Left hindlimb (tissue), 1 donor: ENCODE measurements around the gene ST6GALNAC3.
A peak's percentile ranks its signal among the peaks of the same experiment; 100 is the strongest.
"Not testable (repeated sequence)": the region's sequence is repeated elsewhere in the genome, so short reads cannot be mapped to it uniquely, and the experiment has no call there.

ENCODE experiments used
- DNase-seq: peaks from one replicate; pipeline ENCODE4 v3.0.0-alpha.2; 2018

ST6GALNAC3 gene

GRCh38 chr1:76292418-76293184 is 218.1 kb downstream of the ST6GALNAC3 start:
- no peak for DNase-seq

DNA sequence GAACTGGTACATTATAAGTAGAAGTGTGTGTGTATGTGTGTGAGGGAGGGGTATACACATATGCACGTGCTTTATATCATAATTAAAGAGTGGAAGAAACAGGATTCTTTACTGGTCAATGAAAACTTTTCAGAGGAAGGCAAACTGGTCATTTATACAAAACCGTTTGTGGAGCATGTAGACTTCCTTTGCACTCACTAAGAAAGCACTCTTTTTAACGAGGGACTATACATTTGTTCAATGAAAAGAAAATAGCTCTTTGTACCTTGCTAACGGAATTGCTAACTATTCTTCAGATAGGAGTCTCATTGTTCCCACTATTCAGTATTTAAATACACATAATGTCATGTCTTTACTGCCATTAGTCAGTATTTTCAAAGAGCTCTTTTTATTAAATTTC is 219.3 kb downstream of the ST6GALNAC3 start:
- no peak for DNase-seq

DNA sequence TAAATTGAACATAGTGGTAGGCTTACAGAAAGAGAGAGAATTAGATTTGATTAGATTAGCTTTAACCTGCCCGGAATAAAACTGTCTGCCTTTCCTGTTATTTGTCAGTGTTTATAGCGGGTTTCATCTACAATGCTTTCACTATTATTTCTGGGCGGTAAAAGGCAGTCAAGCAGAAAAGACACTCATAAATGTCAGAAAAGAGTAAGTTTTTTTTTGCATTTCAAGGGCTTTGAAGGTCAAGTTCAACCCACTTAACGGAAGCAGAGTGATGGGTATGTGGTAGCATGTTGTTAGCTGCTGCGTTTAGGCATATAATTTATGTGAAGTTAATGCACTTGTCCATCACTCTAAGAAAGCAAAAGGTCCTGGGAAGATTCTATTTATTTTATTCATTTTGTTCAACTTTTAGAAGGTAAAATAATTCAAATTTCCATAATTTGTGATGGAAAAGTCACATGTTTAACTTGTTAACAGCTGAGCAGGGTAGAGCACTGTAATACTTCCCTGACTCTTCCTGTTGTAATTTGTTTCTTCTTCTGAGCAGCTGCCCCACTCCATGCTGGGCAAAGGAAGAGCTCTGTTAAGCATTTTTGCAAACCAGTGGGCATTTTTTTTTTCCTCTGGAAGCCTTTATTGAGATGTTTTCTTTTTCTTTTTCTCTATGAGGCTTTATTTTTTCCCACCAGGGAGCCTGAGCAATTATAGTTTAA is 220.1 kb downstream of the ST6GALNAC3 start:
- DNase-seq, result no peak

DNA sequence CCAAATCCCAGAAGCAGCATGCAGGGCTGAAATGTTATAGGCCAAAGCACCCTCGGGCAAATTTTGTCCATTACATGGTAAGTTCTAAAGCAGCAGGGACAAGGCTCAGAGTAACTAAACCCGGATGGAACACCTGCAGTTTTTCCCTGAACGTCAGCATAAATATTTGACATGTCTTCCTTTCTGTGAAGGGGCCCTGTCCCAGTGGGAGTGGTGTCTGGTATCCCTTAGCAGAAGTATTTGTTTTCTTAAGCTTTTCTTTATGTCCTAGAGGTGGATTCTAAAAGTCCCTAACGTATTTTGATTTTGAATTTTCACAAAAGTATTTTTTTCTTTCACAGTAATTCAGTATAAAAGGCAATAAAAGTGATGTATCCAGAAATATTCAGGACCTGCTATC is 223.9 kb downstream of the ST6GALNAC3 start:
- DNase-seq, result no peak

DNA sequence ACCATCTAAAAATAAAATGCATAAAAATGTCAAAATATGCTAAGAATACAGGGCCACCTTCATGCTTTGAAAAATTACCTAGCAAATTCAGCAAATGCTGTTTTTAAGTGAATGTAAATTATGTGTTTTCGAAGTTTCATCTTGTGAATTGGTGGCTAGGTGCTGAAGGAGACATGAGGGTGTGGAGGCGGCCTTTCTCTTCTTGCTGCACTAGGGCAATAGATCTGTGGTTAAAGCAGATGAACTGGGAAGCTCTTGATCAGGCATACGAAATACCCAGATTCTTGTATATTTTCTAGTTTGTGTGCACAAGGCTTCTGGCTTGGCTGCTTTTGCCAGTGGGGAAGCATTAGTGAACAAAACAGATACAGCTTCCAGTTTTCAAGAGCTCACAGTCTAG is 224.5 kb downstream of the ST6GALNAC3 start:
- no peak for DNase-seq

DNA sequence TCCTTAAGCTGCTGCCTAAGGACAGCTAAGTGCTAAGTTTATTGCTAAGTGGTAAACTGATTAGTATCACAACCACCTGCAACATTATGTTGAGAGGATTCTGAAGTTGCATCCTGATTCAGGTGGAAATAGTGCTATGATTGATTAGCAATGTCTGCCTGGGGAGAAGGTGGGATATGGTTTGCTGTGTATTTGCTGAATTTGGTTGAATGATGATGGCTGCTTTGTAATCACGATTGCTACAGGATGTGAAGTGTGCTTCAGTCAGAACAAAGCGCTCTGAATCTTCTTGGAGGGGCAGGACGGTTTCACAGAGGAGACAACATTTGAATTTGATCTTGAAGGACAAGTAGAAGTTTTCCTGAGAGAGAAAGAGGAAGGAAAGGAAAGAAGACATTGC is 226.0 kb downstream of the ST6GALNAC3 start:
- no peak for DNase-seq

DNA sequence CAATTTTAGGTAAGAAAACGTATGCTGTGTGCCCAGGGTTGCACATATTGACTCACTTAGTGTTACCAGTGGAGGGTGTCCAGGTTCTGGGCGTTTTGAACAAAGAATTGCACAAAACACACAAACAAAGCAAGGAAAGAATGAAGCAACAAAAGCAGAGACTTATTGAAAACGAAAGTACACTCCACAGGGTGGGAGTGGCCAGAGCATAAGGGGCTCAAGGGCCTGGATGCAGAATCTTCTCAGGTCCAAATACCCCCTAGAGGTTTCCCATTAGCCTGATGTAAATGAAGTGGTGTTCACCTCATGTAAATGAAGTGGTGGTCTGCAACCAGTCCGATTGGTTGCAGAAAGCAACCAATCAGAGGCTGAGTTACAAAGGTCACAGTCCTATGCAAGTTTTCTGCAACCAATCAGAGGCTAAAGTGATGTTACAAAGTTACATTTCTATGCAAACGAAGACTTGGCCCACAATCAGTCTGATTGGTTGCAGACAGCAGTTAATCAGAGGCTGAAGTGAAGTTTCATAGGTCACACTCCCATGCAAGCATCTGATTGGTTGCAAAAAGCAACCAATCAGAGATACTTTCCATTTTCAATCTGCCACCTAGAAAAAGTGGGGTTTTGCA is 228.3 kb downstream of the ST6GALNAC3 start:
- no peak for DNase-seq

GRCh38 chr1:76303340-76303717 is 228.8 kb downstream of the ST6GALNAC3 start:
- DNase-seq, result no peak

- DNase-seq, result no peak
Measured at GRCh38 chr1:76313304-76313703, 238.8 kb downstream of the ST6GALNAC3 start.

GRCh38 chr1:76314730-76315129 is 240.2 kb downstream of the ST6GALNAC3 start:
- no peak for DNase-seq

- no peak for DNase-seq
Measured at GRCh38 chr1:76317299-76317900, 242.9 kb downstream of the ST6GALNAC3 start.

GRCh38 chr1:76330991-76331603 is 256.6 kb downstream of the ST6GALNAC3 start:
- DNase-seq, result no peak

DNA sequence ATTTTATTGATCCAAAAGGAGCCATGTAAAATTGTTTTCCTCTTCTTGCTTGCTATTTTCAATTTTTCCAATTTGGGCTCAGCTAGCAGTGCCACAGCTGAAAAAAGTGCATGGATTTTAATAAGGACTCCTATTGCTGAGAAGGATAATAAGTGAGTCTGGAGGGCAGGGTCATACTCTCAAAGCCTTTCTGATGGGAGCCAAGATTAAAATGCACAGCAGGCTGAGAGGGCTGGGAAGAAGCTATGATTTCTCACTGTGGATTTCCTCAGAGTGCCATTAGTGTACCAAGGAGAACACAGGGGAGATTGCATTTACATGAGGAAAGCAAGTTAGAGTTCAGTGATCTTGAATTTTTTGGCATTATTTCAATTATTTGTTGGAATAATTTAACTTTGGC is 261.3 kb downstream of the ST6GALNAC3 start:
- DNase-seq, result no peak

DNA sequence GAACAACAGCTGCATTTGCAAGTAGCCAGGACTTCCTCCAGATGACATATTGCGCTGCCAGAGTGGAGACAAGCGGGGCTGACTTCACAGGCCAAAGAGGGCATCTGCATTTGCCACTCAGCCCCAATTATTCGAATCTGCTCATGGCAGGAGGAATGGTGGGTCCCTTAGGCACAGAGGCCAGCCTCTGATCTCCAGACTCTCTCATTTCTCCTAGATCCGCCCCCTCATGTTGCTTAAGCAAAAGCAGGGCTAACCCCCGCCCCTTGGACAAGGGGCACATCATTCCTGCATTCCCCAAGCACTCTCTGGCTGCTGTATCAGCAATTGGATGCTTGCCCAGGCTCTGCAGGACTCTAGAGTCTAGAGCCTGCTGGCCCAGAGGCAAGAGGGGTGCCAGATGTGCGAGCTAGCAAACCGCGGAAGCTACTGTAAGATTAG is 262.4 kb downstream of the ST6GALNAC3 start:
- peak; percentile 73 for DNase-seq

DNA sequence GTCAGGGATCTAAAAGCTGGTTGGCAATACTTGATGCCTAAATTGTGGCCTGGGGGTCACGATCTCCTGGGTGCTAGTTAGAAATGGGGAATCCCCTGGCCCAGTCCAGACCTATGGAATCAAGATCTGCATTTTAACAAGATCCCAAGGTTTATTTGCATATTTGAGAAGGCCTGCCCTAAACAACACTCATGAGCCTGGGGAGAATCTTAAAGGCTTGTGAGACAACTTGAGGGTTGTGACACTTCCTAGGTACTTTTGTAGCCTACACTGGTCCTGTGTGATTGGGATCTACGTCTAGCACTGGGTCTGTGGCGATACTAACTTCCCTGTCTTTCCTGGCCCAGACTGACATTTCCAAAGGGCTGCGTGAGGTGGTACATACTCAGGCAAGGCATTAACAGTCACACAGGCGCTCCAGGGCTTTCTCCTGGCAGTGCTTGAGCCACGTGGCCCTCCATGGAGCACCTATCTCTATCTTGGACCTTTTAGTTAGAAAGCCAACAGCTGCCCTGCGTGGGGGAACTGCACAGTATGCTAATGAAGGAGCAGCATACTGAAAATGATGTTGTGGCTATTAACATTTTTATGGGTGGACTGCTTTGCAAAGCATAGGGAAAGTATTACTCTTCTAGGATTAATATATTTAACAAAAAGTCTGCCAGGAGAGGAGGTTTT is 263.1 kb downstream of the ST6GALNAC3 start:
- no peak for DNase-seq

DNA sequence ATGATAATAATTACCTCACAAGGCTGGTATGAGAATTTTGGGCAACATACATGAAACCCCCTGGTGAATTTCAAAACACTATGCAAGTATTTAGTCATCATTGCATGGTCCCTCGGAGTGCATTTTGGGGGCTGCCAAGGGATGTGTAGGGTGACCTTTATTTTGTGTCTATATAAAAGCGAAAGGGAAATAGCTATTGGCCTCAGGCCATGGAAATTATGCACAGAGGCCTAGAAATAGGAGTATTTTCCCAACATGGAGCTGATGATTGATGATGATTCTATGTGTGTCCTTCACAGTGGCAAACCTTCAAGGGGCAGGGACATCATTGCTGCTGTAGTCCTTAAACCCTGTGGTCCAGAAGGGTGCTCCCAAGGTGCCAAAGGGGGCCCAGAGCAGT is 265.5 kb downstream of the ST6GALNAC3 start:
- no peak for DNase-seq

GRCh38 chr1:76341816-76342215 is 267.3 kb downstream of the ST6GALNAC3 start:
- not testable (repeated sequence) for DNase-seq

- DNase-seq, result no peak
Measured at GRCh38 chr1:76343356-76343755, 268.8 kb downstream of the ST6GALNAC3 start.

GRCh38 chr1:76351655-76352054 is 277.1 kb downstream of the ST6GALNAC3 start:
- no peak for DNase-seq

- no peak for DNase-seq
Measured at GRCh38 chr1:76352741-76353435, 278.3 kb downstream of the ST6GALNAC3 start.

DNA sequence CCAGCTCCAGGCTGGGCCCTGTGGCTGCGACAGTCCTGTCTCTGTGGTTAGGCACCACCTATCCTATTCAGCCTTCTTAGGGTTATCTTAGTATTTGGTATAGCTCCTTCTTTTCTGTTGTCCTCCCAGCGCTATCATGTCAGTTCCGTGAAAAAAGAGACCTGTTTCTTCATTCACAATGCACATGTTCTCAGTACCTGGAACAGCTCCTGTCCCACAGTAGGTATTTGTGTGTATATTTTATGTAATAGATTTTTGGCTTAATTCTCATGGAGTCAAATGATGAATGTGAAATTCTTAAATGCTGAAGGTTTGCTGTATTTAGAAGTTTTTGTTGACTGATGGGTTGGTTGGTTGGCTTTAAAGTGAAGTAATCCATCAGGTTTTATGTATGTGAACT is 279.7 kb downstream of the ST6GALNAC3 start:
- no peak for DNase-seq

DNA sequence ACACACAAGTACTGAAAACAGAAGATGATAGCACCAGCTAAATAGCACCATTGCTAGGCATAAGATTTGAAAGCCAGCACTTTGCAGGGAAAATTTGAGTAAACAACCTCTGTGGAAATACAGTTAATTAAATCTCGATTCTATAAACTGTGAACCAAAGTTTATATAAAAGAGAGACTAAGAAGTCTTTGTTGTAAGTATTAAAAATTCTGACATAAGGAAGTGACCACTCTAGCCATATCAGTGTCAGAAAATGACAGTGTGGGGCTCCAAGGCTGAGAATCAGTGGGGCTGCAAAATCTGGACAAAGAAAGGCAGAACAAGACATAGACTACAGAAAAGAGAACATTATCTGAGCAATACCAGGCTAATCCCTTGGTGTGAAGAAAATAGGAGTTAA is 292.2 kb downstream of the ST6GALNAC3 start:
- DNase-seq, result no peak
